ENCODE data around the gene GPC4. TPM values are rescaled to one million over a fixed set of nuclear protein-coding genes. Genes with fewer than 3 reads are reported as not detected.

The GPC4 gene
- total RNA-seq, 1 experiment from 2014 or later, result 1.4 TPM

DNA sequence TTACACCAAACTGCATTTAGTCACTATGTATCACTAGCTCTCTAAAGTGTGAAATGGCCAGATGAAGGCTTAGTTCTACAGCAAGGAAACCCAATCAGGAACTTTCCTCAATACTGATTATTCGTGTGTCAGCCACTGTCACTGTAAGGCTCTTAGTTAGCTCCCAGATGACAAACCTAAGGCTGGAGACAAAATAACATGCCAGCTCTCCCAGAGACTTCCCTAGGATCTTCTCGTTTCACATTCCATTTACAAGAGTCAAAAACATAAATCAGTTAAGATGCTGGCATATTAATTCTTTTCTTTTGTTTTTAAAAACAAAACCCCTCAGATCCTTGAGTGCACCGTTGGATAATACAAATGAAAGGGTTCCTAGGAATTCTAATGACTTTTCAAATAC, 109.0 kb downstream of the GPC4 start:
- TF ChIP-seq TCF7L2 (IDR thresholded peaks at IDR 0.05; ENCODE audit: low read depth, low read length) (no peak), SIN3A (IDR thresholded peaks at IDR 0.05; ENCODE audit: borderline replicate concordance, insufficient read depth, low read depth, low read length) (no peak), REST (IDR thresholded peaks at IDR 0.05; ENCODE audit: insufficient read depth in 1 of 2, low read depth in 2 of 2, low read length in 1 of 2) (no peak), POLR2AphosphoS5 (IDR thresholded peaks at IDR 0.05; ENCODE audit: low read depth, low read length) (no peak)
- TF ChIP-seq, protein P1, sequence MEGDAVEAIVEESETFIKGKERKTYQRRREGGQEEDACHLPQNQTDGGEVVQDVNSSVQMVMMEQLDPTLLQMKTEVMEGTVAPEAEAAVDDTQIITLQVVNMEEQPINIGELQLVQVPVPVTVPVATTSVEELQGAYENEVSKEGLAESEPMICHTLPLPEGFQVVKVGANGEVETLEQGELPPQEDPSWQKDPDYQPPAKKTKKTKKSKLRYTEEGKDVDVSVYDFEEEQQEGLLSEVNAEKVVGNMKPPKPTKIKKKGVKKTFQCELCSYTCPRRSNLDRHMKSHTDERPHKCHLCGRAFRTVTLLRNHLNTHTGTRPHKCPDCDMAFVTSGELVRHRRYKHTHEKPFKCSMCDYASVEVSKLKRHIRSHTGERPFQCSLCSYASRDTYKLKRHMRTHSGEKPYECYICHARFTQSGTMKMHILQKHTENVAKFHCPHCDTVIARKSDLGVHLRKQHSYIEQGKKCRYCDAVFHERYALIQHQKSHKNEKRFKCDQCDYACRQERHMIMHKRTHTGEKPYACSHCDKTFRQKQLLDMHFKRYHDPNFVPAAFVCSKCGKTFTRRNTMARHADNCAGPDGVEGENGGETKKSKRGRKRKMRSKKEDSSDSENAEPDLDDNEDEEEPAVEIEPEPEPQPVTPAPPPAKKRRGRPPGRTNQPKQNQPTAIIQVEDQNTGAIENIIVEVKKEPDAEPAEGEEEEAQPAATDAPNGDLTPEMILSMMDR (IDR thresholded peaks at IDR 0.05), result no peak
- H3K27me3 ChIP-seq (ENCODE audit: control insufficient read depth, insufficient read depth, low read length), result peaks cover 7% of the 10 kb centered on the region; the same call in 1 of the 2 replicates
- intact Hi-C loops (cut with micrococcal nuclease; ENCODE audit: unreplicated experiment) (no loop called here), in situ Hi-C loops (cut with HindIII; ENCODE audit: low pct_unique_long_range_greater_than_20kb, low sequenced_read_pairs) (no loop called here)
- H3K4me3 ChIP-seq (ENCODE audit: low read depth in 2 of 2, low read length in 2 of 2), result no peak overlapping the region
- ChIA-PET CTCF (no interaction called here), POLR2A (no interaction called here)
- H3K9me3 ChIP-seq (ENCODE audit: control insufficient read depth, insufficient read depth, low read depth, low read length), result no peaks in the 10 kb centered on the region
- ATAC-seq (no peak), DNase-seq (ENCODE audit: low read depth, low spot score) (no peak)
- no peak overlapping the region for H3K27ac ChIP-seq (ENCODE audit: low read length)
- H3K4me1 ChIP-seq (ENCODE audit: control insufficient read depth, insufficient read depth, low read length), result no peaks in the 10 kb centered on the region
- no TSS peak for BruUV-seq (replicated peaks)
- H3K36me3 ChIP-seq (ENCODE audit: control insufficient read depth, insufficient read depth, low read length), result no peaks in the 10 kb centered on the region

DNA sequence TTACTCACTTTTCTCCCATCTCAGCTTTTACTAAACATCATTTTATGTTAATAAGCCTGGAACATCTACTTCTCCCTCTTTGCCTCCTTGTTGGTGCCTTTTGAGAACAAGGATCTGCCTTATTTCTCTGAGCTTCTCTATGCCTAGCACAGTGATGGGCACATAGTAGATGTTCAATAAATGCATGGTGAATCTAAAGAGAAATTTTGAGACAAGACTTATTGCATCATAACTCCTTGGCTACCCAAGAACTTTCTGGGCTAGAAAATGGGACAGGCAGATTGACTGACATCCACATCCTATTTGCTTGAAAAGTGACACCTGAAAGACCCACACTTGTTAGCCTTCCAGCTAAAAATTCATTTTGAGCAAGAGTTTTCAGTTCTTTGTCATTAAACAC, 109.9 kb downstream of the GPC4 start:
- TF ChIP-seq REST (IDR thresholded peaks at IDR 0.05; ENCODE audit: insufficient read depth in 1 of 2, low read depth in 2 of 2, low read length in 1 of 2), result no peak
- TF ChIP-seq POLR2AphosphoS5 (IDR thresholded peaks at IDR 0.05; ENCODE audit: low read depth, low read length), result no peak
- TF ChIP-seq, protein P1 (IDR thresholded peaks at IDR 0.05), result no peak
- no peak for TF ChIP-seq SIN3A (IDR thresholded peaks at IDR 0.05; ENCODE audit: borderline replicate concordance, insufficient read depth, low read depth, low read length)
- TF ChIP-seq TCF7L2 (IDR thresholded peaks at IDR 0.05; ENCODE audit: low read depth, low read length), result no peak
- H3K36me3 ChIP-seq (ENCODE audit: control insufficient read depth, insufficient read depth, low read length), result no peaks in the 10 kb centered on the region
- in situ Hi-C loops (cut with HindIII; ENCODE audit: low pct_unique_long_range_greater_than_20kb, low sequenced_read_pairs), result no loop called here
- no peaks in the 10 kb centered on the region for H3K4me1 ChIP-seq (ENCODE audit: control insufficient read depth, insufficient read depth, low read length)
- intact Hi-C loops (cut with micrococcal nuclease; ENCODE audit: unreplicated experiment), result no loop called here
- POLR2A ChIA-PET, result no interaction called here
- BruUV-seq (replicated peaks), result no TSS peak
- CTCF ChIA-PET, result no interaction called here
- H3K27ac ChIP-seq (ENCODE audit: low read length), result no peak overlapping the region
- peaks cover 7% of the 10 kb centered on the region; the same call in 1 of the 2 replicates for H3K27me3 ChIP-seq (ENCODE audit: control insufficient read depth, insufficient read depth, low read length)
- DNase-seq (ENCODE audit: low read depth, low spot score) (no peak), ATAC-seq (no peak)
- H3K9me3 ChIP-seq (ENCODE audit: control insufficient read depth, insufficient read depth, low read depth, low read length), result no peaks in the 10 kb centered on the region
- H3K4me3 ChIP-seq (ENCODE audit: low read depth in 2 of 2, low read length in 2 of 2), result no peak overlapping the region
